Hair follicle dermal papilla cell (primary cell): ENCODE data around the gene LACC1. TPM values are rescaled to one million over a fixed set of nuclear protein-coding genes. Genes with fewer than 3 reads are reported as not detected.

Experiments
- total RNA-seq: library from RNA; depleted of rRNA; stranded (reverse); fragments of >200 nt; gene quantifications from 2 replicates; pipeline ENCODE4 v1.2.3, GENCODE V29; 2012

The LACC1 gene
- total RNA-seq = 12.9 and 18.7 TPM in 2 replicates

GRCh38 chr13:43879755-43880181, at the start of gene LACC1:
Gene LACC1 (plus strand): TSS chr13:43879904. CDS start chr13:43880986, 1,082 bp downstream.

GRCh38 chr13:43878892-43879754, 581 bp upstream of the LACC1 start, which contains the start of gene CCDC122:
Gene CCDC122 (minus strand): TSS chr13:43879740. CDS start chr13:43869376, 10,364 bp downstream.

Other genes starting within 250 kb of the LACC1 start
- 11.9 and 13.1 TPM in 2 replicates for gene ENOX1, start 92.9 kb upstream of the LACC1 start, total RNA-seq
- 4.7 and 5.5 TPM in 2 replicates for gene CCDC122, start 164 bp upstream of the LACC1 start, total RNA-seq